IPS-15b (cell line): Measurements from ENCODE around the gene SPDYE16.
"Not testable (repeated sequence)": the region's sequence is repeated elsewhere in the genome, so short reads cannot be mapped to it uniquely, and the experiment has no call there.

Experiments
- H3K27me3 ChIP-seq: one replicate; pipeline ENCODE4 v1.6.1; 2013; ENCODE audit warnings: low read length; ENCODE audit not compliant: control insufficient read depth, insufficient read depth
- H3K36me3 ChIP-seq: one replicate; pipeline ENCODE4 v1.6.1; 2013; ENCODE audit warnings: low read length; ENCODE audit not compliant: control insufficient read depth, insufficient read depth
- H3K4me1 ChIP-seq: one replicate; pipeline ENCODE4 v1.6.1; 2013; ENCODE audit warnings: mild to moderate bottlenecking, low read length; ENCODE audit not compliant: control insufficient read depth, insufficient read depth
- H3K4me3 ChIP-seq: one replicate; pipeline ENCODE4 v1.5.1; 2013; ENCODE audit warnings: low read depth, low read length
- H3K9ac ChIP-seq: one replicate; pipeline ENCODE4 v1.6.1; 2013; ENCODE audit warnings: low read depth, mild to moderate bottlenecking, low read length
- H3K9me3 ChIP-seq: one replicate; pipeline ENCODE4 v1.6.1; 2013; ENCODE audit warnings: mild to moderate bottlenecking, low read length; ENCODE audit not compliant: control insufficient read depth, insufficient read depth

Gene SPDYE16

GRCh38 chr7:76543197-76543596 lies at the start of gene SPDYE16:
Gene SPDYE16 (minus strand): TSS chr7:76543297. CDS start chr7:76541459, 1,838 bp downstream.
- H3K4me3 ChIP-seq, H3K9me3 ChIP-seq, H3K4me1 ChIP-seq, H3K9ac ChIP-seq, H3K36me3 ChIP-seq, H3K27me3 ChIP-seq: not testable (repeated sequence)

GRCh38 chr7:76592694-76593093 lies 49.6 kb upstream of the SPDYE16 start:
- H3K27me3 ChIP-seq, H3K36me3 ChIP-seq, H3K9ac ChIP-seq, H3K9me3 ChIP-seq, H3K4me1 ChIP-seq, H3K4me3 ChIP-seq: not testable (repeated sequence)

GRCh38 chr7:76591602-76592304 lies 48.7 kb upstream of the SPDYE16 start:
- not testable (repeated sequence) for H3K4me3 ChIP-seq, H3K27me3 ChIP-seq, H3K9me3 ChIP-seq, H3K9ac ChIP-seq, H3K4me1 ChIP-seq, H3K36me3 ChIP-seq

- H3K9me3 ChIP-seq, H3K4me1 ChIP-seq, H3K4me3 ChIP-seq, H3K9ac ChIP-seq, H3K36me3 ChIP-seq, H3K27me3 ChIP-seq: not testable (repeated sequence)
Measured at GRCh38 chr7:76591033-76591432, 47.9 kb upstream of the SPDYE16 start.

- not testable (repeated sequence) for H3K9me3 ChIP-seq, H3K4me1 ChIP-seq, H3K36me3 ChIP-seq, H3K27me3 ChIP-seq, H3K9ac ChIP-seq, H3K4me3 ChIP-seq
Measured at GRCh38 chr7:76588586-76588985, 45.5 kb upstream of the SPDYE16 start.

GRCh38 chr7:76586585-76587315 lies 43.7 kb upstream of the SPDYE16 start:
- H3K36me3 ChIP-seq, H3K9me3 ChIP-seq, H3K27me3 ChIP-seq, H3K4me3 ChIP-seq, H3K4me1 ChIP-seq, H3K9ac ChIP-seq: not testable (repeated sequence)

GRCh38 chr7:76583636-76584281 lies 40.7 kb upstream of the SPDYE16 start:
- H3K36me3 ChIP-seq, H3K9me3 ChIP-seq, H3K9ac ChIP-seq, H3K4me1 ChIP-seq, H3K27me3 ChIP-seq, H3K4me3 ChIP-seq: not testable (repeated sequence)

- H3K27me3 ChIP-seq, H3K9me3 ChIP-seq, H3K4me3 ChIP-seq: not testable (repeated sequence)
Measured at GRCh38 chr7:76582848-76583631, 39.9 kb upstream of the SPDYE16 start.

GRCh38 chr7:76575919-76576655 lies 33.0 kb upstream of the SPDYE16 start:
- not testable (repeated sequence) for H3K36me3 ChIP-seq, H3K9ac ChIP-seq, H3K9me3 ChIP-seq, H3K4me1 ChIP-seq, H3K27me3 ChIP-seq, H3K4me3 ChIP-seq

More at GRCh38 chr7:76582848-76583631, 39.9 kb upstream of the SPDYE16 start:
- H3K9ac ChIP-seq, H3K4me1 ChIP-seq, H3K36me3 ChIP-seq: not testable (repeated sequence)

GRCh38 chr7:76575431-76575830 lies 32.3 kb upstream of the SPDYE16 start:
- not testable (repeated sequence) for H3K9ac ChIP-seq, H3K36me3 ChIP-seq, H3K27me3 ChIP-seq, H3K9me3 ChIP-seq, H3K4me1 ChIP-seq, H3K4me3 ChIP-seq

- H3K36me3 ChIP-seq, H3K4me3 ChIP-seq, H3K9me3 ChIP-seq, H3K9ac ChIP-seq, H3K4me1 ChIP-seq, H3K27me3 ChIP-seq: not testable (repeated sequence)
Measured at GRCh38 chr7:76572296-76572695, 29.2 kb upstream of the SPDYE16 start.
